K562 (cell line): ENCODE measurements around the gene SNX27. TPM values are rescaled to one million over a fixed set of nuclear protein-coding genes. Genes with fewer than 3 reads are reported as not detected.

Experiments used
- ATF3 ChIP-seq, 2 experiments: fragments of 450-650 bp in 1 of 2; sonication (generic) in 1 of 2; formaldehyde crosslinking in 1 of 2; IDR thresholded peaks in 1 of 2; conservative IDR thresholded peaks in 1 of 2; 2 replicates each; pipeline versions ENCODE4 v1.6.1 to v1.8.1; 2016 to 2023; ENCODE audit warnings: mild to moderate bottlenecking in 2 of 2, moderate library complexity in 2 of 2, inconsistent platforms in 1 of 2, missing genetic modification reagents in 1 of 2
- CTCF ChIP-seq, 3 experiments: IDR thresholded peaks in 2 of 3; conservative IDR thresholded peaks in 1 of 3; 2 replicates each; pipeline ENCODE4 v1.5.1; 2011 to 2012; ENCODE audit warnings: low read length in 3 of 3, mild to moderate bottlenecking in 3 of 3, control low read depth in 2 of 3, improper control_type of control experiment in 1 of 3, inconsistent platforms in 1 of 3, low read depth in 1 of 3, mixed read lengths in 1 of 3, moderate library complexity in 1 of 3; ENCODE audit not compliant: insufficient read depth in 2 of 3
- E2F3 ChIP-seq: fragments of 250-450 bp; sonication (Bioruptor Pico); IDR thresholded peaks from 2 replicates; pipeline ENCODE4 v1.4.0; 2020; ENCODE audit warnings: mild to moderate bottlenecking
- ETV6 ChIP-seq, 3 experiments: fragments of 150-350 bp in 1 of 3; sonication (generic) in 1 of 3; formaldehyde crosslinking in 1 of 3; IDR thresholded peaks; 2 replicates each; pipeline versions ENCODE4 v1.6.1 to v1.8.0; 2014 to 2022; ENCODE audit warnings: borderline replicate concordance in 2 of 3, low read depth in 2 of 3, antibody characterized with exemption in 1 of 3, low read length in 1 of 3, mild to moderate bottlenecking in 1 of 3, missing genetic modification reagents in 1 of 3
- FOXA1 ChIP-seq: fragments of 450-650 bp; IDR thresholded peaks from 2 replicates; pipeline ENCODE4 v1.6.1; 2016; ENCODE audit warnings: mild to moderate bottlenecking, borderline replicate concordance
- GTF2A2 ChIP-seq: IDR thresholded peaks from 2 replicates; pipeline ENCODE4 v1.6.1; 2016; ENCODE audit warnings: mild to moderate bottlenecking, missing genetic modification characterization, missing compliant biosample characterization
- HNRNPLL ChIP-seq: fragments of 200-400 bp; formaldehyde crosslinking; IDR thresholded peaks from 2 replicates; pipeline ENCODE4 v1.6.1; 2017; ENCODE audit warnings: low read length, low read depth, mild to moderate bottlenecking; ENCODE audit not compliant: poor library complexity, severe bottlenecking
- JUND ChIP-seq, 2 experiments: IDR thresholded peaks; 2 replicates in 1 of 2; 3 replicates in 1 of 2; pipeline ENCODE4 v1.6.1; 2011; ENCODE audit warnings: borderline replicate concordance in 2 of 2, low read depth in 2 of 2, low read length in 2 of 2, improper control_type of control experiment in 1 of 2, missing biosample characterization in 1 of 2, missing genetic modification characterization in 1 of 2, missing genetic modification reagents in 1 of 2
- MAFF ChIP-seq: IDR thresholded peaks from 2 replicates; pipeline ENCODE4 v1.6.1; 2012; ENCODE audit warnings: low read length, improper control_type of control experiment
- MAFK ChIP-seq: IDR thresholded peaks from 2 replicates; pipeline ENCODE4 v1.6.1; 2011; ENCODE audit warnings: low read length, improper control_type of control experiment
- POLR3G ChIP-seq: IDR thresholded peaks from 2 replicates; pipeline ENCODE4 v1.6.1; 2011; ENCODE audit not compliant: insufficient read length, insufficient replicate concordance; ENCODE audit errors: extremely low read depth
- SIX5 ChIP-seq, 2 experiments: IDR thresholded peaks; 2 replicates each; pipeline ENCODE4 v1.6.1; 2011; ENCODE audit warnings: low read length in 2 of 2, borderline replicate concordance in 1 of 2, low read depth in 1 of 2, mild to moderate bottlenecking in 1 of 2, moderate library complexity in 1 of 2; ENCODE audit not compliant: insufficient read depth in 1 of 2
- SNIP1 ChIP-seq: fragments of 450-650 bp; IDR thresholded peaks from 2 replicates; pipeline ENCODE4 v1.7.1; 2017; ENCODE audit warnings: low read depth, mild to moderate bottlenecking
- TAF15 ChIP-seq: fragments of 200-400 bp; formaldehyde crosslinking; IDR thresholded peaks from 2 replicates; pipeline ENCODE4 v1.6.1; 2017; ENCODE audit warnings: mild to moderate bottlenecking, low read depth, low read length, moderate library complexity
- TCF3 ChIP-seq: sonication (generic); formaldehyde crosslinking; IDR thresholded peaks from 2 replicates; pipeline ENCODE4 v1.4.0; 2020; ENCODE audit warnings: mild to moderate bottlenecking, missing genetic modification reagents
- ZEB2 ChIP-seq: fragments of 450-650 bp; IDR thresholded peaks from 2 replicates; pipeline ENCODE4 v1.6.1; 2016
- ZNF239 ChIP-seq: fragments of 250-450 bp; sonication (Bioruptor Pico); IDR thresholded peaks from 2 replicates; pipeline ENCODE4 v1.4.0; 2020; ENCODE audit warnings: mild to moderate bottlenecking
- ZNF354B ChIP-seq: fragments of 250-450 bp; sonication (Bioruptor Pico); IDR thresholded peaks from 2 replicates; pipeline ENCODE4 v1.4.0; 2020
- ZNF449 ChIP-seq: fragments of 250-450 bp; sonication (Bioruptor Pico); IDR thresholded peaks from 2 replicates; pipeline ENCODE4 v1.8.0; 2022; ENCODE audit warnings: moderate library complexity, mild to moderate bottlenecking, inconsistent platforms
- ZSCAN32 ChIP-seq: fragments of 450-650 bp; formaldehyde crosslinking; IDR thresholded peaks from 2 replicates; pipeline ENCODE4 v1.4.0; 2020; ENCODE audit warnings: mild to moderate bottlenecking, moderate library complexity
- polyA plus RNA-seq, 8 experiments: library from polyadenylated mRNA; depleted of rRNA in 4 of 8; stranded (reverse) in 5 of 8; unstranded in 3 of 8; fragments of >200 nt; fragmentation: Nextera tagmentation in 2 of 8; fragmentation: Illumina TruSeq in 1 of 8; extraction: Ambion mirVana in 2 of 8; extraction: Trizol in 1 of 8; gene quantifications; 2 replicates each; pipeline versions ENCODE4 v1.2.1 to v1.2.3, GENCODE V29; 2011 to 2014; ENCODE audit warnings: inconsistent platforms in 1 of 8, missing spikeins in 1 of 8
- total RNA-seq, 7 experiments: library from RNA; depleted of rRNA in 6 of 7; stranded (reverse); fragments of >200 nt in 6 of 7; fragmentation: Illumina TruSeq in 2 of 7; extraction: Trizol in 2 of 7; gene quantifications; 2 replicates each; pipeline versions ENCODE4 v1.2.1 to v1.2.3, GENCODE V29; 2011 to 2021; ENCODE audit warnings: low replicate concordance in 1 of 7

The SNX27 gene
- total and polyA plus RNA-seq, 9 of the 15 experiments (the other 6 are each of a cell fraction or from before 2014, with no cell fraction given): 4.5 to 18.7 (median 10.1) TPM

- TF ChIP-seq ETV6 (IDR thresholded peaks at IDR 0.05; ENCODE audit: borderline replicate concordance in 1 of 2, low read depth in 2 of 2, low read length in 1 of 2) (no peak), ETV6 (CRISPR knock-in tag; IDR thresholded peaks at IDR 0.05; ENCODE audit: borderline replicate concordance) (no peak), HNRNPLL (no peak), SIX5 (IDR thresholded peaks at IDR 0.05; ENCODE audit: borderline replicate concordance in 1 of 2, insufficient read depth in 1 of 2, low read depth in 1 of 2, low read length in 2 of 2) (no peak), ZEB2 (peak; percentile 36; the same call in 1 of the 2 replicates), TAF15 (no peak), TCF3 (CRISPR knock-in tag) (peak; percentile 96), MAFF (no peak), ATF3 (IDR thresholded peaks at IDR 0.05) (peak; percentile 42; the same call in 1 of the 2 replicates), ATF3 (CRISPR knock-in tag; conservative IDR thresholded peaks at IDR 0.05) (no peak), JUND (IDR thresholded peaks at IDR 0.05; ENCODE audit: borderline replicate concordance, low read depth, low read length) (peak; percentile 38; the same call in 1 of the 2 replicates), JUND (tag; IDR thresholded peaks at IDR 0.05; ENCODE audit: borderline replicate concordance, low read depth, low read length) (0 out of 3 replicates have a peak, but pooled peaks have one; percentile 37), E2F3 (no peak), POLR3G (no peak), ZNF354B (no peak), MAFK (no peak), SNIP1 (no peak), GTF2A2 (tag) (no peak), ZNF449 (CRISPR knock-in tag) (no peak), ZNF239 (no peak), ZSCAN32 (CRISPR knock-in tag) (no peak), CTCF (IDR thresholded peaks at IDR 0.05 in 2 of 3, conservative IDR thresholded peaks at IDR 0.05 in 1 of 3; ENCODE audit: insufficient read depth in 2 of 3, low read depth in 1 of 3, low read length in 3 of 3) (no peak), FOXA1 (no peak)
Measured at GRCh38 chr1:151714820-151715725, 103.2 kb downstream of the SNX27 start (continued).
